Hepatocyte (in vitro differentiated cells): ENCODE measurements around the gene YWHAQ. TPM values are rescaled to one million over a fixed set of nuclear protein-coding genes. Genes with fewer than 3 reads are reported as not detected.

Source experiments
- DNase-seq: peaks from one replicate; pipeline ENCODE4 v3.0.0-alpha.2; 2016; ENCODE audit warnings: low spot score
- H2AFZ ChIP-seq: fragments of 200-600 bp; sonication (generic); 2 replicates; pipeline ENCODE4 v1.6.0; 2016; ENCODE audit warnings: antibody characterized with exemption, mild to moderate bottlenecking
- H3K27ac ChIP-seq: fragments of 200-600 bp; sonication (generic); 2 replicates; pipeline ENCODE4 v1.5.1; 2016; ENCODE audit warnings: mild to moderate bottlenecking
- H3K27me3 ChIP-seq: fragments of 200-600 bp; sonication (generic); 2 replicates; pipeline ENCODE4 v1.6.1; 2016
- H3K36me3 ChIP-seq: fragments of 200-600 bp; sonication (generic); replicated peaks from 2 replicates; pipeline ENCODE4 v1.5.1; 2016; ENCODE audit warnings: low read depth; ENCODE audit not compliant: insufficient read depth
- H3K4me1 ChIP-seq: fragments of 200-600 bp; sonication (generic); 2 replicates; pipeline ENCODE4 v1.5.1; 2016; ENCODE audit warnings: mild to moderate bottlenecking, moderate library complexity; ENCODE audit not compliant: insufficient read depth
- H3K4me2 ChIP-seq: fragments of 200-600 bp; sonication (generic); 2 replicates; pipeline ENCODE4 v1.6.0; 2016
- H3K4me3 ChIP-seq: fragments of 200-600 bp; sonication (generic); 2 replicates; pipeline ENCODE4 v1.5.1; 2016; ENCODE audit warnings: mild to moderate bottlenecking
- H3K79me2 ChIP-seq: fragments of 200-600 bp; sonication (generic); 2 replicates; pipeline ENCODE4 v1.6.0; 2017; ENCODE audit warnings: mild to moderate bottlenecking
- H3K9me2 ChIP-seq: fragments of 200-600 bp; sonication (generic); replicated peaks from 2 replicates; pipeline ENCODE4 v1.6.0; 2017; ENCODE audit warnings: mild to moderate bottlenecking; ENCODE audit not compliant: insufficient read depth
- H3K9me3 ChIP-seq: fragments of 200-600 bp; sonication (generic); 2 replicates; pipeline ENCODE4 v1.5.1; 2016; ENCODE audit warnings: low read depth, mild to moderate bottlenecking
- H4K20me1 ChIP-seq: fragments of 200-600 bp; sonication (generic); 2 replicates; pipeline ENCODE4 v1.6.0; 2016; ENCODE audit warnings: mild to moderate bottlenecking; ENCODE audit not compliant: insufficient read depth, poor library complexity, severe bottlenecking
- CTCF ChIP-seq: fragments of 200-600 bp; sonication (generic); IDR thresholded peaks from 2 replicates; pipeline ENCODE4 v1.5.1; 2016; ENCODE audit warnings: antibody characterized with exemption, mild to moderate bottlenecking; ENCODE audit not compliant: poor library complexity
- EZH2 ChIP-seq: fragments of 200-600 bp; sonication (generic); IDR thresholded peaks from 2 replicates; pipeline ENCODE4 v1.6.1; 2016; ENCODE audit warnings: antibody characterized with exemption, mild to moderate bottlenecking, borderline replicate concordance
- EZH2phosphoT487 ChIP-seq: fragments of 200-600 bp; sonication (generic); IDR thresholded peaks from one replicate; pipeline ENCODE4 v1.6.1; 2018; ENCODE audit warnings: antibody characterized with exemption, mild to moderate bottlenecking, low read depth, moderate library complexity; ENCODE audit not compliant: unreplicated experiment, severe bottlenecking
- WGBS: methylation state at CpG from one replicate; pipeline ENCODE4 v1.1.6; 2016; ENCODE audit warnings: low lambda C conversion rate; ENCODE audit errors: missing lambda C conversion rate; 5-methylcytosine and 5-hydroxymethylcytosine counted together
- polyA plus RNA-seq: library from polyadenylated mRNA; unstranded; fragments of >200 nt; fragmentation: Nextera tagmentation; extraction: Ambion mirVana; gene quantifications from 2 replicates; pipeline ENCODE4 v1.2.1, GENCODE V29; 2016
- total RNA-seq: library from RNA; depleted of rRNA; stranded (reverse); fragments of >200 nt; gene quantifications from 2 replicates; pipeline ENCODE4 v1.2.3, GENCODE V29; 2014

Gene YWHAQ
- total and polyA plus RNA-seq, 2 experiments from 2014 or later = 327 to 361 TPM

DNA sequence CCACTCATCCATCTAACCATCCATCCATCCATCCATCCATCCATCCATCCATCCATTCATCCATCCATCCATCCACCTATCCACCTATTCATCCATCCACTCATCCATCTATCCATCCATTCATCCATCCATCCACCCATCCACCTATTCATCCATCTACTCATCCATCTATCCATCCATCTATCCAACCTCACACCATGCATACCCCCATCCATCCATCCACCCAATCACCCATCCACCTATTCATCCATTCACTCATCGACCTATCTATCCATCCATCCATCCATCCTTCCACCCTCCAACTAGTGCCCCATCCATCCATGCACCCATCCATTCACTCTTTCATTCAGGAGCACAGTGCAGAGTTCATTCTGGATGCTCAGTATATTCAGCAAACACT is 21.5 kb upstream of the YWHAQ start:
- Histone ChIP-seq H3K27ac (no peak overlapping the region), H3K27me3 (no peaks in the 10 kb centered on the region), H3K9me3 (no peaks in the 10 kb centered on the region), H3K4me1 (no peaks in the 10 kb centered on the region), H2AFZ (no peak overlapping the region), H3K4me2 (no peak overlapping the region), H3K36me3 (no peaks in the 10 kb centered on the region), H4K20me1 (no peaks in the 10 kb centered on the region), H3K4me3 (no peak overlapping the region), H3K79me2 (no peaks in the 10 kb centered on the region), H3K9me2 (no peaks in the 10 kb centered on the region)
- DNase-seq = no peak
- WGBS = 75% methylated on average over 1 of the region's 1 CpG
- TF ChIP-seq EZH2phosphoT487 (no peak), EZH2 (no peak), CTCF (no peak)

- TF ChIP-seq EZH2phosphoT487 (no peak), CTCF (no peak), EZH2 (no peak)
- Histone ChIP-seq H3K4me3 (no peak overlapping the region), H3K9me3 (no peaks in the 10 kb centered on the region), H3K36me3 (no peaks in the 10 kb centered on the region), H3K27ac (no peak overlapping the region), H3K79me2 (no peaks in the 10 kb centered on the region), H4K20me1 (no peaks in the 10 kb centered on the region), H3K4me2 (no peak overlapping the region), H2AFZ (no peak overlapping the region), H3K9me2 (no peaks in the 10 kb centered on the region), H3K27me3 (no peaks in the 10 kb centered on the region), H3K4me1 (peaks cover 3% of the 10 kb centered on the region)
- 56% methylated on average over 4 of the region's 4 CpGs for WGBS
- no peak for DNase-seq
Observed at GRCh38 chr2:9650119-9650821, 19.5 kb upstream of the YWHAQ start.

DNA sequence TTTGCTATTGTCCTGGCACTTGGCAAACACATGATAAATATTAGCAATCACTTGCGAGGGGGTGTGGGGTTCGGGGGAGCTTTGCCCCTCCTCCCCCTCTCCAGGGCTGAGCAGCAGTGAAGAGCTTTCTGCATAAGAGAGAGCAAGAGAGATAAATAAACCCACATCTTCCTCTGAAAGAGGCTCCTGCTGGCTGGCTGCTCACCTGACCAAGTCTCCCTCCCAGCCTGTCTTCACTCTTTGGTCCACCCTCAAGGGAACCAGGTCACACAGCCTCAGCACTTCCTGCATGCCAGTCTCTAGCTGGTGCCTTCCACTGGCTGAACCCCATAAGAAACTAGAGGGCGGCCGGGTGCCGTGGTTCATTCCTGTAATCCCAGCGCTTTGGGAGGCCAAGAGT is 18.5 kb upstream of the YWHAQ start:
- no peaks in the 10 kb centered on the region for H3K36me3 ChIP-seq
- H2AFZ ChIP-seq = no peak overlapping the region
- H3K4me2 ChIP-seq = no peak overlapping the region
- DNase-seq = no peak
- no peaks in the 10 kb centered on the region for H3K9me3 ChIP-seq
- peaks cover 6% of the 10 kb centered on the region for H3K4me1 ChIP-seq
- TF ChIP-seq CTCF (no peak), EZH2phosphoT487 (no peak), EZH2 (no peak)
- no peaks in the 10 kb centered on the region for H3K27me3 ChIP-seq
- H4K20me1 ChIP-seq = no peaks in the 10 kb centered on the region
- H3K27ac ChIP-seq = no peak overlapping the region
- WGBS = 68% methylated on average over 6 of the region's 6 CpGs
- no peaks in the 10 kb centered on the region for H3K79me2 ChIP-seq
- no peak overlapping the region for H3K4me3 ChIP-seq
- H3K9me2 ChIP-seq = no peaks in the 10 kb centered on the region
